ENCODE results near the gene CEACAM20. TPM values are rescaled to one million over a fixed set of nuclear protein-coding genes. Genes with fewer than 3 reads are reported as not detected.
"Not testable (repeated sequence)": the region's sequence is repeated elsewhere in the genome, so short reads cannot be mapped to it uniquely, and the experiment has no call there.

CEACAM20 gene
- total and polyA plus RNA-seq, 11 donors: not detected

- no peak overlapping the region for H3K27ac ChIP-seq
- ATAC-seq (no peak), DNase-seq (no peak)
- no peaks in the 10 kb centered on the region for H3K4me1 ChIP-seq
- H3K36me3 ChIP-seq: peaks cover 21 to 83% (median 50%) of the 10 kb centered on the region in 9 donors
- TF ChIP-seq POLR2A (IDR thresholded peaks at IDR 0.05): no peak
- no peak overlapping the region for H3K4me3 ChIP-seq
- no peaks in the 10 kb centered on the region for H3K27me3 ChIP-seq
- H3K9me3 ChIP-seq: peaks cover 12 to 100% (median 99%) of the 10 kb centered on the region in 12 donors
- WGBS, 4 donors: 81 to 98% (median 97%) methylated on average over 7 of the region's 7 CpGs
- intact Hi-C loops (cut with DNase I): no loop called here
These were observed 52.7 kb downstream of the CEACAM20 start for GRCh38 chr19:44476559-44477408.

GRCh38 chr19:44468730-44469129, 60.7 kb downstream of the CEACAM20 start:
- H3K27ac ChIP-seq; intact Hi-C loops (cut with DNase I); H3K4me3 ChIP-seq; ATAC-seq; H3K27me3 ChIP-seq; H3K4me1 ChIP-seq; DNase-seq; H3K36me3 ChIP-seq: not testable (repeated sequence)
- peaks cover 5 to 98% (median 90%) of the 10 kb centered on the region in 12 donors for H3K9me3 ChIP-seq
- 64 to 69% (median 67%) methylated on average over 5 of the region's 5 CpGs for WGBS, 4 donors

- intact Hi-C loops (cut with DNase I); DNase-seq; H3K36me3 ChIP-seq; ATAC-seq; H3K4me3 ChIP-seq; H3K27me3 ChIP-seq; H3K27ac ChIP-seq; H3K4me1 ChIP-seq: not testable (repeated sequence)
- H3K9me3 ChIP-seq: peaks cover 0 to 75% (median 57%) of the 10 kb centered on the region in 12 donors
- 41 to 52% (median 47%) methylated on average over 3 of the region's 3 CpGs for WGBS, 4 donors
These were observed 66.7 kb downstream of the CEACAM20 start for GRCh38 chr19:44462600-44463286.

Other genes starting within 250 kb of the CEACAM20 start
- gene ZNF235, start 224.7 kb downstream of the CEACAM20 start, total RNA-seq: 1 to 10 TPM; 1.9 to 6.3 (median 4.1) TPM
- gene ZNF235, start 224.7 kb downstream of the CEACAM20 start, polyA plus RNA-seq: 1 to 10 TPM; 1.7 to 3.3 TPM
- 1 to 10 TPM; 3.1 to 9.0 (median 5.5) TPM for gene ZNF112, start 173.0 kb downstream of the CEACAM20 start, total RNA-seq
- gene ZNF112, start 173.0 kb downstream of the CEACAM20 start, polyA plus RNA-seq: 1 to 10 TPM; 1.7 to 2.2 TPM
- 1 to 10 TPM; 2.0 to 6.7 (median 3.8) TPM for gene ZNF285, start 128.1 kb downstream of the CEACAM20 start, total RNA-seq
- 1 to 10 TPM; 2.3 to 3.4 TPM for gene ZNF285, start 128.1 kb downstream of the CEACAM20 start, polyA plus RNA-seq
- gene ZNF229, start 81.2 kb downstream of the CEACAM20 start, total RNA-seq: 10 to 100 TPM in 1 of 9 donors, 1 to 10 TPM in 8; 5.6 to 11.1 (median 6.7) TPM
- 1 to 10 TPM; 2.5 to 6.1 TPM for gene ZNF229, start 81.2 kb downstream of the CEACAM20 start, polyA plus RNA-seq
- gene ZNF180, start 29.2 kb downstream of the CEACAM20 start, total RNA-seq: 10 to 100 TPM in 1 of 9 donors, 1 to 10 TPM in 8; 3.5 to 14.2 (median 4.5) TPM
- 1 to 10 TPM; 2.0 to 5.0 TPM for gene ZNF180, start 29.2 kb downstream of the CEACAM20 start, polyA plus RNA-seq
- 1 to 10 TPM in 1 of 9 donors, under 1 TPM in 1, not detected in 7; 0.21 to 3.5 TPM for gene IGSF23, start 83.9 kb upstream of the CEACAM20 start, total RNA-seq
- under 1 TPM in 1 of 2 donors, not detected in 1; 0.83 TPM for gene IGSF23, start 83.9 kb upstream of the CEACAM20 start, polyA plus RNA-seq
- gene PVR, start 114.2 kb upstream of the CEACAM20 start, total RNA-seq: 100 to 1,000 TPM in 2 of 9 donors, 10 to 100 TPM in 7; 33.7 to 140 (median 49.1) TPM
- gene PVR, start 114.2 kb upstream of the CEACAM20 start, polyA plus RNA-seq: 100 to 1,000 TPM in 1 of 2 donors, 10 to 100 TPM in 1; 34.1 to 143 TPM
- 1 to 10 TPM; 1.9 to 8.3 (median 5.1) TPM for gene CEACAM19, start 141.8 kb upstream of the CEACAM20 start, total RNA-seq
- gene CEACAM19, start 141.8 kb upstream of the CEACAM20 start, polyA plus RNA-seq: 10 to 100 TPM in 1 of 2 donors, 1 to 10 TPM in 1; 5.1 to 12.8 TPM
- not detected for gene CEACAM16, start 169.5 kb upstream of the CEACAM20 start, total RNA-seq
- not detected for gene CEACAM16, start 169.5 kb upstream of the CEACAM20 start, polyA plus RNA-seq
- 10 to 100 TPM; 11.7 to 90.5 (median 22.9) TPM for gene BCL3, start 219.0 kb upstream of the CEACAM20 start, total RNA-seq
- 10 to 100 TPM; 18.6 to 18.9 TPM for gene BCL3, start 219.0 kb upstream of the CEACAM20 start, polyA plus RNA-seq
- gene CBLC, start 248.2 kb upstream of the CEACAM20 start, total RNA-seq: not detected
- under 1 TPM in 1 of 2 donors, not detected in 1; 0.04 TPM for gene CBLC, start 248.2 kb upstream of the CEACAM20 start, polyA plus RNA-seq

All from heart left ventricle (tissue), 16 donors.